Sigmoid colon (tissue), 7 donors: ENCODE measurements around the gene TM9SF3. TPM values are rescaled to one million over a fixed set of nuclear protein-coding genes. Genes with fewer than 3 reads are reported as not detected.

Experiments used
- DNase-seq: peaks from one replicate; pipeline ENCODE4 v3.0.0-alpha.2; 2019
- H3K27ac ChIP-seq, 4 donors: fragments of 200-600 bp; sonication (generic); one replicate each; pipeline ENCODE4 v1.5.1; 2016 to 2019; ENCODE audit warnings: mild to moderate bottlenecking in 1 of 4
- H3K27me3 ChIP-seq, 3 donors: fragments of 200-600 bp; sonication (generic); one replicate each; pipeline ENCODE4 v1.5.1; 2019; ENCODE audit warnings: mild to moderate bottlenecking in 1 of 3
- H3K36me3 ChIP-seq, 4 donors: fragments of 200-600 bp; sonication (generic); one replicate each; pipeline ENCODE4 v1.5.1; 2016 to 2019
- H3K4me1 ChIP-seq, 4 donors: fragments of 200-600 bp; sonication (generic); one replicate each; pipeline ENCODE4 v1.5.1; 2017 to 2019
- H3K4me3 ChIP-seq, 4 donors: fragments of 200-600 bp; sonication (generic); one replicate each; pipeline ENCODE4 v1.5.1; 2017 to 2019; ENCODE audit warnings: mild to moderate bottlenecking in 2 of 4, moderate library complexity in 1 of 4
- H3K9me3 ChIP-seq, 4 donors: fragments of 200-600 bp in 3 of 4; sonication (generic) in 3 of 4; one replicate each; pipeline versions ENCODE4 v1.5.1 to v1.6.1; 2013 to 2019
- CTCF ChIP-seq, 4 experiments: fragments of 450-650 bp in 3 of 4; fragments of 200-600 bp in 1 of 4; IDR thresholded peaks; one replicate each; pipeline ENCODE4 v1.5.1; 2016 to 2019; ENCODE audit warnings: antibody characterized with exemption in 4 of 4, mild to moderate bottlenecking in 3 of 4, moderate library complexity in 2 of 4
- EP300 ChIP-seq, 4 donors: sonication (generic); formaldehyde crosslinking; IDR thresholded peaks; one replicate each; pipeline ENCODE4 v1.6.1; 2017; ENCODE audit warnings: antibody characterized with exemption in 4 of 4
- POLR2A ChIP-seq, 2 donors: fragments of 450-650 bp; IDR thresholded peaks; one replicate each; pipeline ENCODE4 v1.6.1; 2016; ENCODE audit warnings: antibody characterized with exemption in 2 of 2, mild to moderate bottlenecking in 2 of 2, moderate library complexity in 2 of 2
- POLR2AphosphoS5 ChIP-seq, 4 donors: sonication (generic); formaldehyde crosslinking; IDR thresholded peaks; one replicate each; pipeline ENCODE4 v1.6.1; 2017; ENCODE audit warnings: antibody characterized with exemption in 4 of 4
- WGBS, 2 donors: extraction: QIAGEN DNeasy Blood & Tissue Kit; methylation state at CpG; one replicate each; pipeline ENCODE4 v1.1.7; 2013; 5-methylcytosine and 5-hydroxymethylcytosine counted together
- intact Hi-C: fragments of 100-400 bp; cut with DNase I; formaldehyde crosslinking; loops from one replicate; pipeline ENCODE4 v1.15.1; 2023
- polyA plus RNA-seq, 3 donors: library from polyadenylated mRNA; stranded (reverse); fragments of 200-250 nt; gene quantifications; one replicate each; pipeline ENCODE4 v1.2.3, GENCODE V29; 2013
- total RNA-seq, 4 donors: library from RNA; depleted of rRNA; stranded (reverse); fragments of >200 nt; gene quantifications; one replicate each; pipeline ENCODE4 v1.1.0, GENCODE V29; 2016
- donor health status: healthy with polysubstance abuse.
- donor health status: Bipolar disorder and iron deficiency.
- donor health status: healthy.

TM9SF3 gene
- total and polyA plus RNA-seq, 7 donors: 18.5 to 115 (median 104) TPM

GRCh38 chr10:96482815-96483588, 103.8 kb downstream of the TM9SF3 start:
- TF ChIP-seq POLR2A (IDR thresholded peaks at IDR 0.05): no peak
- no peak for TF ChIP-seq CTCF (IDR thresholded peaks at IDR 0.05)
- no peak for TF ChIP-seq EP300 (IDR thresholded peaks at IDR 0.05)
- no peak for TF ChIP-seq POLR2AphosphoS5 (IDR thresholded peaks at IDR 0.05)
- H3K27ac ChIP-seq: no peak overlapping the region
- H3K36me3 ChIP-seq: no peaks in the 10 kb centered on the region
- H3K9me3 ChIP-seq: no peaks in the 10 kb centered on the region
- no peak for DNase-seq
- WGBS, 2 donors: 71 to 72% methylated on average over 4 of the region's 4 CpGs
- peaks cover 0 to 6% (median 0%) of the 10 kb centered on the region in 3 donors for H3K27me3 ChIP-seq
- intact Hi-C loops: no loop called here
- no peak overlapping the region for H3K4me3 ChIP-seq
- no peaks in the 10 kb centered on the region for H3K4me1 ChIP-seq

GRCh38 chr10:96478355-96478754, 108.5 kb downstream of the TM9SF3 start:
- whole genome bisulfite sequencing, 2 donors: 77% methylated on average over 9 of the region's 9 CpGs
- TF ChIP-seq POLR2AphosphoS5 (IDR thresholded peaks at IDR 0.05) (no peak), CTCF (IDR thresholded peaks at IDR 0.05) (no peak)
- intact Hi-C loops: no loop called here
- H3K4me3 ChIP-seq: no peak overlapping the region
- no peak overlapping the region for H3K27ac ChIP-seq
- no peaks in the 10 kb centered on the region for H3K27me3 ChIP-seq
- no peak for DNase-seq
- no peaks in the 10 kb centered on the region for H3K36me3 ChIP-seq
- no peaks in the 10 kb centered on the region for H3K9me3 ChIP-seq
- no peaks in the 10 kb centered on the region for H3K4me1 ChIP-seq

GRCh38 chr10:96473866-96474265, 112.9 kb downstream of the TM9SF3 start:
- 85 to 89% methylated on average over 9 of the region's 9 CpGs for WGBS, 2 donors

GRCh38 chr10:96470116-96470743, 116.6 kb downstream of the TM9SF3 start:
- no peak overlapping the region for H3K4me3 ChIP-seq
- TF ChIP-seq CTCF (IDR thresholded peaks at IDR 0.05) (no peak), EP300 (IDR thresholded peaks at IDR 0.05) (no peak), POLR2AphosphoS5 (IDR thresholded peaks at IDR 0.05) (no peak), POLR2A (IDR thresholded peaks at IDR 0.05) (no peak)
- no peaks in the 10 kb centered on the region for H3K9me3 ChIP-seq
- no peaks in the 10 kb centered on the region for H3K36me3 ChIP-seq
- no peaks in the 10 kb centered on the region for H3K27me3 ChIP-seq
- WGBS, 2 donors: 19 to 26% methylated on average over 4 of the region's 4 CpGs
- no peak overlapping the region for H3K27ac ChIP-seq
- intact Hi-C loops: no loop called here
- H3K4me1 ChIP-seq: no peaks in the 10 kb centered on the region
- no peak for DNase-seq

More at GRCh38 chr10:96473866-96474265, 112.9 kb downstream of the TM9SF3 start:
- no peak overlapping the region for H3K4me3 ChIP-seq
- intact Hi-C loops: no loop called here
- no peak for DNase-seq
- no peak overlapping the region for H3K27ac ChIP-seq
- no peaks in the 10 kb centered on the region for H3K4me1 ChIP-seq
- no peaks in the 10 kb centered on the region for H3K27me3 ChIP-seq
- no peak for TF ChIP-seq POLR2A (IDR thresholded peaks at IDR 0.05)
- TF ChIP-seq CTCF (IDR thresholded peaks at IDR 0.05): no peak
- no peak for TF ChIP-seq EP300 (IDR thresholded peaks at IDR 0.05)
- H3K36me3 ChIP-seq: no peaks in the 10 kb centered on the region
- H3K9me3 ChIP-seq: no peaks in the 10 kb centered on the region
